HCT116 (cell line): ENCODE data around the gene MT2A.

Experiments
- CEBPB ChIP-seq: IDR thresholded peaks from 2 replicates; pipeline ENCODE4 v1.6.1; 2012; ENCODE audit warnings: low read depth
- EGR1 ChIP-seq: IDR thresholded peaks from 2 replicates; pipeline ENCODE4 v1.6.1; 2012; ENCODE audit warnings: low read depth
- EZH2 ChIP-seq: fragments of 200-600 bp; sonication (generic); IDR thresholded peaks from 2 replicates; pipeline ENCODE4 v1.6.1; 2017; ENCODE audit warnings: antibody characterized with exemption, mixed run types
- FOSL1 ChIP-seq: IDR thresholded peaks from 2 replicates; pipeline ENCODE4 v1.6.1; 2012; ENCODE audit warnings: low read depth
- JUND ChIP-seq: IDR thresholded peaks from 2 replicates; pipeline ENCODE4 v1.6.1; 2012
- POLR2A ChIP-seq: IDR thresholded peaks from 2 replicates; pipeline ENCODE4 v1.7.0; 2011; ENCODE audit warnings: borderline replicate concordance; ENCODE audit not compliant: insufficient read depth, insufficient read length; ENCODE audit errors: extremely low read depth
- RAD21 ChIP-seq: IDR thresholded peaks from 2 replicates; pipeline ENCODE4 v1.6.1; 2012; ENCODE audit warnings: low read depth, mild to moderate bottlenecking
- SRF ChIP-seq: IDR thresholded peaks from 2 replicates; pipeline ENCODE4 v1.6.1; 2012; ENCODE audit warnings: low read depth
- YY1 ChIP-seq: IDR thresholded peaks from 2 replicates; pipeline ENCODE4 v1.6.1; 2011; ENCODE audit warnings: low read length, low read depth, moderate library complexity, mild to moderate bottlenecking; ENCODE audit not compliant: insufficient replicate concordance; ENCODE audit errors: extremely low read depth
- ZNF274 ChIP-seq: fragments of 200-500 bp; sonication (Bioruptor generic); IDR thresholded peaks from 2 replicates; pipeline ENCODE4 v1.6.1; 2014; ENCODE audit warnings: mild to moderate bottlenecking, low read depth, low read length, inconsistent platforms
- TF ChIP-seq, protein P1 (sequence below), 3 experiments: fragments of 200-600 bp in 1 of 3; sonication (generic) in 1 of 3; IDR thresholded peaks in 2 of 3; conservative IDR thresholded peaks in 1 of 3; 2 replicates each; pipeline ENCODE4 v1.5.1; 2012 to 2017; ENCODE audit warnings: low read depth in 2 of 3, low read length in 2 of 3, antibody characterized with exemption in 1 of 3, borderline replicate concordance in 1 of 3, control low read depth in 1 of 3, mild to moderate bottlenecking in 1 of 3, mixed read lengths in 1 of 3, mixed run types in 1 of 3, moderate library complexity in 1 of 3; ENCODE audit not compliant: insufficient read depth in 1 of 3
- TF ChIP-seq, protein P2 (sequence below): IDR thresholded peaks from 2 replicates; pipeline ENCODE4 v1.6.1; 2012
- TF ChIP-seq, protein P3 (sequence below): IDR thresholded peaks from 2 replicates; pipeline ENCODE4 v1.6.1; 2012; ENCODE audit warnings: low read depth
- TF ChIP-seq, protein P4 (sequence below): IDR thresholded peaks from 2 replicates; pipeline ENCODE4 v1.6.1; 2012

DNA sequence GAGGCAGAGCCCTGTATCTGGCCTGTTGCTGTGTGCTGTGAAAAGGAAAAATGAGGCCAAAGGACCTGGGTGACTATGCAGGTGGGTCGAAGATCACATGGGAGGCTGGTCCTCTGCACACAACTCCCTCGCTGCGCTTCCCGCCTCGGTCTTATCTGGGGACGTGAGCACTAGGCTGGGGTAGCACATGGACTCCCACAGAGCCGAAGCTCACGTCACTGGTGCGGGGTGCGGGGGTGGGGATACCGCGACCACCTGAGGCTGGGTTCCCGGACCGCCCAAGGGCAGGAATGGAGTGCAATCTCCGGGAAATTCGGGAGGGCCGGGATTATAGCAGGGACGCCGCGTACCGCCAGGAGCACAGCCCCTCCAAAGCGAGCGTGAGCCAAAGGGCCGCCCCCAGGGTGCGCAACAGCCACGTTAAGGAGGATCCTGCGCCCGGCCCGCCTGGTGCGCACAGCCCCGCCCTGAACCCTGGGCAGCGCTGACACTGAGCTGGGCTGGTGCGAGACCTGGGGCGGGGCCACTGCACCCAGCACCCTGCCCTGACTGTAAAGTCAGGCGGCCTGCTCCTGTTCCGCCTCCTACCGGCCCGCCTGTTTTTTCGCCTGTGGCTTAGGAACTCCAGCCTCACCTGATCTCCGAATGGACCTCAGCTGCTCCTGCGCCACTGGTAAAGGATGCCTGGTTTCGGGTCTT is 34.8 kb downstream of the MT2A start:
- TF ChIP-seq, protein P1, sequence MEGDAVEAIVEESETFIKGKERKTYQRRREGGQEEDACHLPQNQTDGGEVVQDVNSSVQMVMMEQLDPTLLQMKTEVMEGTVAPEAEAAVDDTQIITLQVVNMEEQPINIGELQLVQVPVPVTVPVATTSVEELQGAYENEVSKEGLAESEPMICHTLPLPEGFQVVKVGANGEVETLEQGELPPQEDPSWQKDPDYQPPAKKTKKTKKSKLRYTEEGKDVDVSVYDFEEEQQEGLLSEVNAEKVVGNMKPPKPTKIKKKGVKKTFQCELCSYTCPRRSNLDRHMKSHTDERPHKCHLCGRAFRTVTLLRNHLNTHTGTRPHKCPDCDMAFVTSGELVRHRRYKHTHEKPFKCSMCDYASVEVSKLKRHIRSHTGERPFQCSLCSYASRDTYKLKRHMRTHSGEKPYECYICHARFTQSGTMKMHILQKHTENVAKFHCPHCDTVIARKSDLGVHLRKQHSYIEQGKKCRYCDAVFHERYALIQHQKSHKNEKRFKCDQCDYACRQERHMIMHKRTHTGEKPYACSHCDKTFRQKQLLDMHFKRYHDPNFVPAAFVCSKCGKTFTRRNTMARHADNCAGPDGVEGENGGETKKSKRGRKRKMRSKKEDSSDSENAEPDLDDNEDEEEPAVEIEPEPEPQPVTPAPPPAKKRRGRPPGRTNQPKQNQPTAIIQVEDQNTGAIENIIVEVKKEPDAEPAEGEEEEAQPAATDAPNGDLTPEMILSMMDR (IDR thresholded peaks at IDR 0.05 in 2 of 3, conservative IDR thresholded peaks at IDR 0.05 in 1 of 3; ENCODE audit: borderline replicate concordance in 1 of 3, insufficient read depth in 1 of 3, low read depth in 2 of 3, low read length in 2 of 3): peak; percentile 43 to 51 (median 50); a peak in 5 of 6 replicates
- TF ChIP-seq EZH2 (no peak), POLR2A (no peak), YY1 (peak; percentile 21), SRF (no peak), CEBPB (no peak), RAD21 (peak; percentile 81), EGR1 (no peak), JUND (no peak), ZNF274 (no peak), FOSL1 (no peak)
- TF ChIP-seq, protein P2, sequence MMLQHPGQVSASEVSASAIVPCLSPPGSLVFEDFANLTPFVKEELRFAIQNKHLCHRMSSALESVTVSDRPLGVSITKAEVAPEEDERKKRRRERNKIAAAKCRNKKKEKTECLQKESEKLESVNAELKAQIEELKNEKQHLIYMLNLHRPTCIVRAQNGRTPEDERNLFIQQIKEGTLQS: no peak
- TF ChIP-seq, protein P3, sequence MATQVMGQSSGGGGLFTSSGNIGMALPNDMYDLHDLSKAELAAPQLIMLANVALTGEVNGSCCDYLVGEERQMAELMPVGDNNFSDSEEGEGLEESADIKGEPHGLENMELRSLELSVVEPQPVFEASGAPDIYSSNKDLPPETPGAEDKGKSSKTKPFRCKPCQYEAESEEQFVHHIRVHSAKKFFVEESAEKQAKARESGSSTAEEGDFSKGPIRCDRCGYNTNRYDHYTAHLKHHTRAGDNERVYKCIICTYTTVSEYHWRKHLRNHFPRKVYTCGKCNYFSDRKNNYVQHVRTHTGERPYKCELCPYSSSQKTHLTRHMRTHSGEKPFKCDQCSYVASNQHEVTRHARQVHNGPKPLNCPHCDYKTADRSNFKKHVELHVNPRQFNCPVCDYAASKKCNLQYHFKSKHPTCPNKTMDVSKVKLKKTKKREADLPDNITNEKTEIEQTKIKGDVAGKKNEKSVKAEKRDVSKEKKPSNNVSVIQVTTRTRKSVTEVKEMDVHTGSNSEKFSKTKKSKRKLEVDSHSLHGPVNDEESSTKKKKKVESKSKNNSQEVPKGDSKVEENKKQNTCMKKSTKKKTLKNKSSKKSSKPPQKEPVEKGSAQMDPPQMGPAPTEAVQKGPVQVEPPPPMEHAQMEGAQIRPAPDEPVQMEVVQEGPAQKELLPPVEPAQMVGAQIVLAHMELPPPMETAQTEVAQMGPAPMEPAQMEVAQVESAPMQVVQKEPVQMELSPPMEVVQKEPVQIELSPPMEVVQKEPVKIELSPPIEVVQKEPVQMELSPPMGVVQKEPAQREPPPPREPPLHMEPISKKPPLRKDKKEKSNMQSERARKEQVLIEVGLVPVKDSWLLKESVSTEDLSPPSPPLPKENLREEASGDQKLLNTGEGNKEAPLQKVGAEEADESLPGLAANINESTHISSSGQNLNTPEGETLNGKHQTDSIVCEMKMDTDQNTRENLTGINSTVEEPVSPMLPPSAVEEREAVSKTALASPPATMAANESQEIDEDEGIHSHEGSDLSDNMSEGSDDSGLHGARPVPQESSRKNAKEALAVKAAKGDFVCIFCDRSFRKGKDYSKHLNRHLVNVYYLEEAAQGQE: no peak
- TF ChIP-seq, protein P4, sequence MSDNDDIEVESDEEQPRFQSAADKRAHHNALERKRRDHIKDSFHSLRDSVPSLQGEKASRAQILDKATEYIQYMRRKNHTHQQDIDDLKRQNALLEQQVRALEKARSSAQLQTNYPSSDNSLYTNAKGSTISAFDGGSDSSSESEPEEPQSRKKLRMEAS: peak; percentile 83
